ENCODE data around the gene CEACAM16. TPM values are rescaled to one million over a fixed set of nuclear protein-coding genes. Genes with fewer than 3 reads are reported as not detected.
A peak's percentile ranks its signal among the peaks of the same experiment; 100 is the strongest.

Gene CEACAM16
- total RNA-seq, 4 donors from 2014 or later: not detected

DNA sequence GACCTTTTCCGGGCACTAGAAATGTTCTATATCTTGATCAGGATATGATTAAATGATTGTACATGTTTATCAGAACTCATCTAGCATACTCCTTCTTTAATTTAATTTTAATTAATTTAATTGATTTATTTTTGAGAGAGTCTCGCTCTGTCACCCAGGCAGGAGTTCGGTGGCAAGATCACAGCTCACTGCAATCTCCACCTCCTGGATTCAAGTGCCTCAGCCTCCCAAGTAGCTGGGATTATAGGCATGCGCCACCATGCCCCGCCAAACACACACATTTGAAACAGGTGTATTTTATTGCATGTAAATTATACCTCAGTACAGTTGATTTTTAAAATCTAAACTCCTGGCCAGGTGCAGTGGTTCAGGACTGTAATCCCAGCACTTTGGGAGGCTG lies 32.1 kb downstream of the CEACAM16 start:
- Histone ChIP-seq H3K9me3 (no peaks in the 10 kb centered on the region), H3K27me3 (no peaks in the 10 kb centered on the region), H3K36me3 (no peaks in the 10 kb centered on the region), H3K4me1 (no peaks in the 10 kb centered on the region), H3K4me3 (no peak overlapping the region), H3K27ac (no peak overlapping the region)
- peak in 1 of 3 donors; percentile 51 for DNase-seq
- TF ChIP-seq, protein P1, sequence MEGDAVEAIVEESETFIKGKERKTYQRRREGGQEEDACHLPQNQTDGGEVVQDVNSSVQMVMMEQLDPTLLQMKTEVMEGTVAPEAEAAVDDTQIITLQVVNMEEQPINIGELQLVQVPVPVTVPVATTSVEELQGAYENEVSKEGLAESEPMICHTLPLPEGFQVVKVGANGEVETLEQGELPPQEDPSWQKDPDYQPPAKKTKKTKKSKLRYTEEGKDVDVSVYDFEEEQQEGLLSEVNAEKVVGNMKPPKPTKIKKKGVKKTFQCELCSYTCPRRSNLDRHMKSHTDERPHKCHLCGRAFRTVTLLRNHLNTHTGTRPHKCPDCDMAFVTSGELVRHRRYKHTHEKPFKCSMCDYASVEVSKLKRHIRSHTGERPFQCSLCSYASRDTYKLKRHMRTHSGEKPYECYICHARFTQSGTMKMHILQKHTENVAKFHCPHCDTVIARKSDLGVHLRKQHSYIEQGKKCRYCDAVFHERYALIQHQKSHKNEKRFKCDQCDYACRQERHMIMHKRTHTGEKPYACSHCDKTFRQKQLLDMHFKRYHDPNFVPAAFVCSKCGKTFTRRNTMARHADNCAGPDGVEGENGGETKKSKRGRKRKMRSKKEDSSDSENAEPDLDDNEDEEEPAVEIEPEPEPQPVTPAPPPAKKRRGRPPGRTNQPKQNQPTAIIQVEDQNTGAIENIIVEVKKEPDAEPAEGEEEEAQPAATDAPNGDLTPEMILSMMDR (IDR thresholded peaks at IDR 0.05): no peak
- TF ChIP-seq POLR2A (IDR thresholded peaks at IDR 0.05): no peak

- H3K36me3 ChIP-seq: no peaks in the 10 kb centered on the region
- H3K9me3 ChIP-seq: no peaks in the 10 kb centered on the region
- no peaks in the 10 kb centered on the region for H3K27me3 ChIP-seq
- no peak for DNase-seq
- H3K27ac ChIP-seq: no peak overlapping the region
- no peaks in the 10 kb centered on the region for H3K4me1 ChIP-seq
- H3K4me3 ChIP-seq: no peak overlapping the region
- TF ChIP-seq POLR2A (IDR thresholded peaks at IDR 0.05): no peak
- TF ChIP-seq, protein P1 (IDR thresholded peaks at IDR 0.05): no peak
These were observed 32.7 kb downstream of the CEACAM16 start for GRCh38 chr19:44731622-44732021.

DNA sequence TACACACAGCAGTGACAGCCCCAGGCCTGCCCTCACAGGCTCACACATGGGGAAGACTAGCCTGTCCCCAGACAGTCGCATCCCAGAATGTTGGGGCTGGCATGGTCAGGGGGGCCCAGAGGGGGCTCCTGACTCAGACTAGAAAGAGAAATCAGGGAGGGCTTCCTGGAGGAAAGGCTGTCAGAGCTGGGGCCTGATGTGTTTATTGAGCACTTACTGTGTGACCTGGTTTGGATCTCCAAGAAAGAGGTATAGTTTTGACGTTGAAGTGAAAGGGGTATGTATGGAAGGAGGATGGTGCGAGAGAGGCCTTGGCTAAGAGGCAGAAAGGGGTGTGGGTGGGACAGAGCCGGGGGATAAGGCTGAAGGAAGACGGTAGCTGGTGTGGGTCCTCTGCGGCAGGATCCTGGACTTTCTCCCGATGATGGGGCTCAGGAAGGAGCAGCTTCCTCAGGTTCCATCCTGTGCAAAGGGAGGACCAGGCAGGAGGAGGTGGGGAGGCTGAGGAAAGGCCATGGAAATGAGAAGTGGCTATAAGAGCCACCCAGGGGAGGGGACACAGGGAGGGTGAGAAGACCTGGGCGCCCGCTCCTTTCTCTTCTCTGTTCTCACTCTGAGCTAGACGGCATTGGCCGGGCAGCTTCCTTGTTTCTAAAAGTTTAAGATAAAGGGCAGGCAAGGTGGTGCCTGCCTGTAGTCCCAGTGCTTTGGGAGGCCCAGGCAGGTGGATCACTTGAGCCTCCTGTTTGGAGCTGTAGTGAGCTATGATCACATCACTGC lies 33.5 kb downstream of the CEACAM16 start:
- H3K27ac ChIP-seq: no peak overlapping the region
- no peak for DNase-seq
- no peak for TF ChIP-seq POLR2A (IDR thresholded peaks at IDR 0.05)
- TF ChIP-seq, protein P1 (IDR thresholded peaks at IDR 0.05): no peak

DNA sequence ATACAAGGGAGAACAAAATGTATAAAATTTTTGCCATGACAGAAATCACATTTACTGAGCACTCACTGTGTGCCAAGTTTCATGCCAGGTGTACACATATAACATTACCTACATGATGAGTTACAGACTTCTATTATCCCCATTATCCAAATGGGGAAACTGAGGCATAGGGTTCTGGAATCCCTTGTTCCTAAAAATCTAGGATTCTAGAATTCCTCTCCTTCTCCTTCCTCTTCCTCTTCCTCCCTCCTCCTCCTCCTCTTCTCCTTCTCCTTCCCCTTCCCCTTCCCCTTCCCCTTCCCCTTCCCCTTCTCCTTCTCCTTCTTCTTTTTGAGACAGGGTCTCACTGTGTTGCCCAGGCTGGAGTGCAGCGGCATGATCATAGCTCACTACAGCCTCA lies 35.4 kb downstream of the CEACAM16 start:
- H3K4me3 ChIP-seq: no peak overlapping the region
- DNase-seq: no peak
- H3K9me3 ChIP-seq: no peaks in the 10 kb centered on the region
- TF ChIP-seq POLR2A (IDR thresholded peaks at IDR 0.05): no peak
- TF ChIP-seq, protein P1 (IDR thresholded peaks at IDR 0.05): no peak
- no peak overlapping the region for H3K27ac ChIP-seq
- H3K36me3 ChIP-seq: no peaks in the 10 kb centered on the region
- no peaks in the 10 kb centered on the region for H3K27me3 ChIP-seq
- H3K4me1 ChIP-seq: peaks cover 0 to 13% (median 0%) of the 10 kb centered on the region in 4 donors

More for the DNA sequence above, 33.5 kb downstream of the CEACAM16 start:
- H3K4me1 ChIP-seq: no peaks in the 10 kb centered on the region
- H3K9me3 ChIP-seq: no peaks in the 10 kb centered on the region
- no peak overlapping the region for H3K4me3 ChIP-seq
- no peaks in the 10 kb centered on the region for H3K36me3 ChIP-seq
- no peaks in the 10 kb centered on the region for H3K27me3 ChIP-seq

DNA sequence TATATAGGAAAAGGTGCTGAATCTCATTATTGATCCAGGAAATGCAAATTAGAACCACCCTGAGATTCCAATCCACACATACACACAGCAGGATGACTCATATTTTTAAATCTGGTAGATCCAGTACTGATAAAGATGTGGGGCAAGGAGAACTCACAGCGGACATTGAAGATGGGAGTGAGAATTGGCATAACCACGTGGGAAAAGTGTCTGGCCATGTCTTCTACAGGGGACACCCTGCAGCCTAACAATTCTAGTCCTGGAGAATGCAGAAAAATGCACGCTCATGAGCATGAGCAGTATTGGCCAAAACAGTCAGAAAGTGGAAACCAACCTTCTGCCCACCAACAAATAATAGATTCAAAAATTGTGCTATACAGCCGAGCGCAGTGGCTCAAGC lies 36.1 kb downstream of the CEACAM16 start:
- no peak for TF ChIP-seq POLR2A (IDR thresholded peaks at IDR 0.05)
- TF ChIP-seq, protein P1 (IDR thresholded peaks at IDR 0.05): no peak
- no peaks in the 10 kb centered on the region for H3K9me3 ChIP-seq
- DNase-seq: no peak
- no peak overlapping the region for H3K27ac ChIP-seq
- H3K4me1 ChIP-seq: peaks cover 0 to 14% (median 0%) of the 10 kb centered on the region in 4 donors
- H3K36me3 ChIP-seq: no peaks in the 10 kb centered on the region
- H3K4me3 ChIP-seq: no peak overlapping the region
- no peaks in the 10 kb centered on the region for H3K27me3 ChIP-seq

Measured in Peyer's patch (tissue), 4 donors.